SKM-1 (cell line): ENCODE data around the gene PTPA.
A peak's percentile ranks its signal among the peaks of the same experiment; 100 is the strongest.
"Not testable (repeated sequence)": the region's sequence is repeated elsewhere in the genome, so short reads cannot be mapped to it uniquely, and the experiment has no call there.

ENCODE experiments used
- DNase-seq: peaks from one replicate; lab custom pipeline; 2025; ENCODE audit not compliant: unreplicated experiment; lab: John Stamatoyannopoulos, UW

Gene PTPA

DNA sequence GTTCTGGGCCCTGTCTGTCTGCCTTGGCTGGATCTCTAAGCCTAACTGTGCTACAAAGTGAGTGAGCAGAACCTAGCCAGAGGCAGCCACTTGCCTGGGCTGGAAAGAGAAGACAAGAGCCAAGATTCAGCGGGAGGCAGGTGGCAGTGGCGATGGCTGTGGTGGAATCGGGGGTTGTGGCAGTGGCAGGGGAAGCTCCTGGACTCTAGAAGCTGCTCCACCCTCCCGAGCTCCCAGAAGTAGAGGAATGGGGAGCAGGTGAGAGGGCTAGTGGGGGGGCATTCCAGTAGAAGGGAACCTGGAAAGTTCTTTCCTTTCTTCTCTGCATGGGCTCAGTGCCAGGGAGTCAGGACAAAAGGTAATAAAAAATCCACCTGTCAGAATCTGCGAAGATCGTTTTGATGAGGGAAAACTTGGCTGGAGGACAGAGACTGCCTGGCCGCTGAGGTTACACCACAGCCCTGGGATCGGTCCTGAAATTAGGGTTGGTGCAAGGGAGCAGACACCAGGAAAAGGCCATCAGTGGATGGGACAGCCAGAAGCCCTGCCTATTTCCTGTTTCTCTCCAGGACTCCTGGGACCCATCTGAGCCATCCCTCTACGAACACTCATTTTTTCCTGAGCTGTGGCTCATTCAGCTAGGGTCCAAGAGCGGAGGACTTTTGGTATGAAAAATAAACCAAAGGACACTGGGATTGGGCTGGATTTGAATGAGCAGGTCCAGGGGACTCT is 2.2 kb upstream of the PTPA start:
- no peak for DNase-seq

DNA sequence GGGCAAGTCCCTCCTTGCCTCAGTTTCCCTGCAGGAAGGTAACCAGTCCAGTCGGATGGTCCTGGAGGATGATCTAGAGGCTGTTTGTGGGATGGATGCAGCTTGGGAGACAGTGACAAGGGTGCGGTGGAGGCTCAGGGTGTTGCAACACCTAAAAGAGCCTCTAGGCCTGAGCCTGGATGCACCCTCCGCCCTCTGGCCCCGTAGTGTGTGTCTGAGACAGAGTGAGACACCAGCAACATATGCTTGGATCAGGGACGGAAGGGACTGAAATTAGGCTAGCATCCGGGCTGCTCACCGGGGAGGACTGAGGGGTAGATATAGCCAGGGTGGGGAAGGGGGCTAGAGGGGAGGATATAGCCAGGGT is 1.7 kb upstream of the PTPA start:
- peak; percentile 72 for DNase-seq

DNA sequence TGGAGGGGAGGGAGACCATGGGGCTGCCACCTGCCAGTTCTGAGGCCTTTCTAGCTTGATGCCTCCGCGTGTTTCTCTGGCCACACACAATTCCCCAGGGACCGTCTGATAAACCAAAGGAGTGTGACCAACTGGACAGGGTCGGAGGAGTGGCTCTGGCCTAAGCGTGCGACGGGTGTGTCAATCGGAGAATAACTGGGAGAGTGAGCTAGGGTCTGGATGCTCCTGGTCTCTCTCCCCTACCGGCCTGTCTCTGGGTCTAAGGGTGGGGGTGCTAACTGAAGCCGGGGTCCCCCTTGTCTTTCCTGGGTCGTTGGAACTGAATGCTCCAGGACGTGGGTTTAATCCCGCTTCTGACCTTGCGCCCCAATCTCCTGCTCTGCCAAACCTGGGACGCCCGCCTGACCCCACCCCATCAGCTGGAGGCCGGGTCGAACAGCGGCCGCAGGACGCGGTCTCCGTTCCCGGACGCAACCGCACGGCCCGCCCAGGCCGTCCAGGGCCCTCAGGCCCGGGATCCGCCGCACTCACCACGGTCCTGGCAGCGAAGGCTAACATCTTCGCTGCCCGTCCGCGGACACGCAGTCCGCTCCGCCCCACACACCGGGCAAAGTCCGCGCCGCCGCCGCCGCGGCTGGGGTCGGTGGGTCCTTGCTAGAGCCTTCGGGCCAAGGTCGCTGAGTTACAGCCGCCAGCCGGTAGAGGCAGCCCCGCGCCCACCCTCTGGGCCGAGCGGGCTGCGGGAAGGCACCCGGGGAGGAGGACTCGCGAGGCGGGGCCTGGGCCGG is 1.1 kb upstream of the PTPA start:
- no peak for DNase-seq

DNA sequence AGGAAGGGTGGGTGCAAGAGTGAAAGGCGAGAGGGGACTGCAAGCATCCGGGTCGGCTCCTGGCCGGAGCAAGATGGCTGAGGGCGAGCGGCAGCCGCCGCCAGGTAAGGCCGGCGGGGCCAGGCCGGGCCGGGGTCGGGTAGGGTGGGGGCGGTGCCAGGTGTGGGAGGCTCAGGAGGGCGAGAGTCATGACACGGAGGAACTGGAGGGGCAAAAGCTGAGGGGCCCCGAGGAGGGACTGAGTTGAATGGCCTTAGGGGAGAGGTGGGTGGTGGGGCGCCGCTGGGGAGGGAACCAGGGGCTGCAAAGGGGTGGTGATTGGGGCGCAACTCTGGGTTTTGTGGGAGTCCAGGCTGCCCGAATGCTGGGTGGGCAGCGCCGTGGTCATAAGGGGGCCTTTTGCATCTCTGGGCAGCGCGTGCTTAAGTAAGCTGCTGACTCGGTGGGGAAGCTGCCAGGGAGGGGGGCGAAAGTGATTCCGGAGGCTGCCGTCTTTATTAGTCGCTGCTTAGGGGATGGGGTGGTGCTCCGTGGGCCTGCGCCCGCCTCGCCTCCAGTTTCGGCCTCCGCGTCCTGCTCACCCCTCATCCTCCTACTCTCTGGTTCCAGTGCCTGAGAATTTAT is 425 bp downstream of the PTPA start:
- peak; percentile 47 for DNase-seq

DNA sequence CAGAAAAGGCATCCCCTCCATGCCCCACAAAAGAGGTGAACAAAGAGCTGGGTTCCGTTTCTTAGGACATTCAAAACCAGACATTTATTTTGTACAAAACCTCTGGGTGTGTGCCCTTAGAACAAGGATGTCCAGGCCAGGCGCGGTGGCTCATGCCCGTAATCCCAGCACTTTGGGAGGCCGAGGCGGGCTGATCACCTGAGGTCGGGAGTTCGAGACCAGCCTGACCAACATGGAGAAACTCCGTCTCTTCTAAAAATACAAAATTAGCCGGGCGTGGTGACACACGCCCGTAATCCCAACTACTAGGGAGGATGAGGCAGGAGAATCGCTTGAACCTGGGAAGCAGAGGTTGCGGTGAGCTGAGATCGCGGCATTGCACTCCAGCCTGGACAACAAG is 1.3 kb downstream of the PTPA start:
- DNase-seq = not testable (repeated sequence)

DNA sequence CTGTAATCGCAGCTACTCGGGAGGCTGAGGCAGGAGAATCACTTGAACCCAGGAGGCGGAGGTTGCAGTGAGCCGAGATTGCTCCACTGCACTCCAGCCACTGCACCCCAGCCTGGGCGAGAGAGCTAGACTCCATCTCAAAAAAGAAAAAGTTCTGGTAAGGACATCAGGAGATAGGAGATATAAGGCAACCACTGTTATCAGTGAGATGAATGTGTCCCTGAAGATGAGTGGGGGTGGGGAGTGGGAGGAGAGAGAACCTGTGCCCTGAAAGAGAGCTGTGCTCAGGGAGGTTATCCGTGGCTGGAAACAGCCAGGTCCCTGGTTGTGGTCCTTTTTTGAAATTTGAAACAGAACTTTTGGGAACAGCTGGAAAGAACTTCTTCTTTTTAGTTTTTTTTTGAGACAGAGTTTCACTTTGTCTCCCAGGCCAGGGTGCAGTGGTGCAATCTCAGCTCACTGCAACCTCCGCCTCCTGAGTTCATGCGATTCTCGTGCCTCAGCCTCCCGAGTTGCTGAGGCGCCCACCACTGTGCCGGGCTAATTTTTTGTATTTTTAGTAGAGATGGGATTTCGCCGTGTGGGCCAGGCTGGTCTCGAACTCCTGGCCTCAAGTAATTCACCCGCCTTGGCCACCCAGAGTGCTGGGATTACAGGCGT is 2.6 kb downstream of the PTPA start:
- DNase-seq = no peak

DNA sequence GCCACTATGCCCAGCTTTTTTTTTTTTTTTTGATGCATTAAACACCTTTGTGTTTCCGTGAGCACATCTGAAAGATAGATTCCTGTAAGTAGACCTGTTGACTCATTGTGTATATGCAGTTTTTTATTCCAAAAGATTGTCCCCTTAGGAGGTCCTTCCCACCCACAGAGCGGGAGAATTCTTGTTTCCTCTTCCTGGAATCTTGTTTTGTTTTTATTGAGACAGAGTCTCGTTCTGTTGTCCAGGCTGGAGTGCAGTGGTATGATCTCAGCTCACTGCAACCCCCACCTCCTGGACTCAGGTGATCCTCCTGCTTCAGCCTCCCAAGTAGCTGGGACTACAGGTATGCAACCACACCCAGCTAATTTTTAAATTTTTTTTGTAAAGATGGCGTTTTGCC is 7.6 kb downstream of the PTPA start:
- no peak for DNase-seq

DNA sequence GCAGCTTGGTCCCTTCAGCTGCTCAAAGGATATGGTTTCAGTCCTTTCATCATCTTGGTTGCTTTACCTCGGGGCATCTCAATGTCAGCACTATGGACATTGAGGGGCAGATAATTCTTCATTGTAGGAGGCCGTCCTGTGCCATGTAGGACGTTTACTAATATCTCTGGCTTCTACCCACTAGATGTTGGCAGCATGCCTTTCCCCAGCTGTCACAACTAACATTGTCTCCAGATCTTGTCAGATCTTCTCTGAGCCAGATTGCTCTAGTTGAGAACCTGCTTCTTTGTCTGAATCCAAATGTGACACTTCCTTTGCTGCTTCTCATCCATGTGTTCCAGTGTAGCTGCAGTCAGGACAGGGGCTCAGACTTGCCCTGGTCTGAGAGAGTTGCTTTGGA is 10.3 kb downstream of the PTPA start:
- no peak for DNase-seq

DNA sequence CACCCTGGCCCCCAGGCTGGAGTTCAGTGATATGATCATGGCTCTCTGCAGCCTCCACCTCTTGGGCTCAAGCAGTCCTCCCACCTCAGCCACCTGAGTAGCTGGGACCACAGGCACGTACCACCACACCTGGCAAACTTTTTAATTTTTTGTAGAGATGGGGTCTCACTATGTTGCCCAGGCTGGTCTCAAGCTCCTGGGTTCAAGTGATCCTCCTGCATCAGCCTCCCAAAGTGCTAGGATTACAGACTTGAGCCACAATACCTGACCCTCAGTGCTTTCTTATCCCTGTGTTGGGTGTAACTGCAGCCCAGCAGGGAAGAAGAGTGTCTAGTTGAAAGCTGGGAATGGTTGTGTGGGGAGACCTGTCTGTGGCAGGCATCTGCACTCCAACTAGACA is 10.9 kb downstream of the PTPA start:
- DNase-seq = no peak

DNA sequence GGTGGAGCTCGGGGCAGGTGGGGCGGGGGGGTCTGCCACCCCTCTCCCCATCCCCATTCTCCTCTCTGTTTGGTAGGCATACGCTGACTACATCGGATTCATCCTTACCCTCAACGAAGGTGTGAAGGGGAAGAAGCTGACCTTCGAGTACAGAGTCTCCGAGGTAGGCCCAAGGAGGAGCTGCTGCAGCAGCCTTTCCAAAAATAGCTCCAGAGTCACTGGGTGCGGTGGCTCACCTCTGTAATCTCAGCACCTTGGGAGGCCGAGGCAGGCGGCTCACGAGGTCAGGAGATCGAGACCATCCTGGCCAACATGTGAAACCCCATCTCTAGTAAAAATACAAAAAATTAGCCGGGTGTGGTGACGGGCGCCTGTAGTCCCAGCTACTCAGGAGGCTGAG is 11.8 kb downstream of the PTPA start:
- not testable (repeated sequence) for DNase-seq

DNA sequence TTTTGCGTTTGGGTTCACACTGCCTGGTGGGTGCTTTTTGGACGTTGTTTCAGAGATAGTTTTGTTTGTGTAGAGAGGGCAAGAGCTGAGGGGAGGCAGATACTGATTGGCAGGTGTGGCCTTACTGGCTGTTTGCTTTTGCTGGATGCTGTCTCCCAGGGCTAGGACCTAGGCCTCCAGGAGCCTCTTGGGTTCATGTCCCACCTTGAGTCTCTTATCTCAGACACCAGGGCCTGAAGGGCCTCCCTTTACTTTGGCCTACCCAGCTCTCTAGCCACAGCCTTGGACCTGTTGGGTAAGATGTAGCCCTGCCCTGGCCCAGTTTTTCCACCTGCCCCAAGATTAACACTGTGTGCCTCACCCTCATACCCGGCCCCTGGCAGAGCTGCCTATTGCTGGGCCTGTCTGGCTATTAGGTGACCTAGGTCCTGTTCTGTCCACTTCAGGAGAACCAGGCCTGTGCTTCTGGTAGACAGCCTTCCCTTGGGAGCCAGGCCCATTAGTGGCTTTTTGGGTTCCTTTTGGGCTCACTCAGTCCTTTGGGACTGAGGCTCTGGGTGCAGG is 13.4 kb downstream of the PTPA start:
- DNase-seq = no peak

DNA sequence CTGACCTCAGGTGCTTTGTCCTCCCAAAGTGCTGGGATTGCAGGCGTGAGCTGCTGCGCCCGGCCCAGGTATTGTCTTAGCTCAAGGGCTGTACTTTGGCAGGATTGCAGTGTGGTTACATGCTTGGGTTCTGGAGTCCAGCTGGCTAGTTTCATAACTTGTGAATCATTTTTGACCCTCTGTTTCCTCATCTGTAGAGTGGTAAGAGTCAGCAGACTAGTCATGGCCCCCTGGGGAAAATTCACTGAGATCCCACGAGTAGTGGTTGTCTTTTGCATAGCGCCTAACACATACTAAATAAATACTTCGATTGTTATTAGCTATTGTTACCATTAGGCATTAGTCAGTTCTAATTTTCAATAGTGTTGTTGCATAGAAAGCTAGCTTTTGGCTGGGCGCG is 14.3 kb downstream of the PTPA start:
- DNase-seq = no peak

DNA sequence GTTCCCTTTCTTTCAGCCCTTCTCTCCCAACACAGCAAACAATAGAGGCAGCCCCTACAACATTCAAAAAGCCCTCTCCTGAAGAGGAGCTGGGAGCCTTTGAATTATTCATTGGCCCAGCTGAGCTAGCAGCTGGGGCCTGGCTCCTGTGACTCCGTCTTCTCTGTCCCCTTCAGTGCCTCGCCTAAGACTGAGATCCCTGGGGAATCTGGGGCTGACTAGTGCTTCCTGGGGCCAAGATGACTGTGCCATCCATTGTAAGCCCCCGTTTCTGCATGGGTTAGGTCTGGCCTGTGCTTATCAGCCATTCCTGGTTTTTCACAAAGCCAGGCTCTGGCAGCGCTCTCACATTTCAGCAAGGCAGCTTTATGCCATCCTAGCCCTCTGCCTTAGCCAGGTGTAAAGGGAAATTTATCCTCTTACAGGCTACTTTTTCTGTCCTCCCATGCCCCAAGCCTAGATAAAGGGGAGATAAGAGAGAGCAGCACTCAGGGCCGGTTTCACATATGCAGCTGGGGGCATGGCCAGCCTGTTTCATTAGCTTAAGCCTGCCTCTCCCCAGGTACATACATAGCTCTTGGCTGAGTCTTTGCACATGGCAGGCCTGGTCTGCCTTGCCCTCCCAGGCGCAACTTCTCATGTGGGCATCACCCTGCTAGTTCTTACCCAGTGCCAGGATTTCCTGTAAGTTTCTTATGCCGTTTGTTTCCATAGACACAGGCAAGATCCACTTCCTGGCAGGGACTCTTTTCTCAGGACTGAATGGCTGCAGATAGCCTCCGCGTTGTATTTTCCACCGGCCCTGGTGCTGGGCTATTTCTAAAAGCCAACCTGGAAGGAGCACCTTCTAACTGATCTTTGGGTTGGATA is 15.8 kb downstream of the PTPA start:
- DNase-seq = no peak

DNA sequence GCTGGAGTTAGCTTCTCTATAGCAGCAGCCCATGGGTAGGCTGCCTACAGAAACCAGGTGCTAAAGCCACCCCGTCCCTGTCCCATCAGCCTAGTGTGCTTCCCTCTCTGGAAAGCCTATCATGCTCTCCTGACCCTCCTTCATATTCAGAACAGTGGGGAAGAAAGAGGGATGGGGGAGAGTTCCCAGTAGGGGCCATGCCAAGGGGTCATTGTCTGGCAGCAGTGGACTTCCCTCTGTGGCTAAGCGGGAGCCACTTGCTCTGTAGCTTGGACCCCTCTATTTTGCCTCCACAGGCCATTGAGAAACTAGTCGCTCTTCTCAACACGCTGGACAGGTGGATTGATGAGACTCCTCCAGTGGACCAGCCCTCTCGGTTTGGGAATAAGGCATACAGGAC is 17.5 kb downstream of the PTPA start:
- no peak for DNase-seq

DNA sequence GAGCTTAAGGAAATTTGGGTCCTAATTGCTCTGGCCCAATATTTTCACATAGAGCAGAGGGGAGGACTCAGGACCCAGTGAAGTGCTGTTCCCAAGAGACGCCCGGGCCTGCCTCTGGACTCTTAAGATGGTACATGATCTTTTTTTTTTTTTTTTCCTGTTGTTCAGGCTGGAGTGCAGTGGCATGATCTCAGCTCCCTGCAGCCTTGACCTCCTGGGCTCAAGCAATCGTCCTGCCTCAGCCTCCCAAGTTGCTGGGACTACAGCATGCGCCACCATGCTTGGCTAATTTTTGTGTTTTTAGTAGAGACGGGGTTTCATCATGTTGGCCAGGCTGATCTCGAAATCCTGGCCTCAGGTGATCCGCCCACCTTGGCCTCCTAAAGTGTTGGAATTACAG is 19.1 kb downstream of the PTPA start:
- not testable (repeated sequence) for DNase-seq

DNA sequence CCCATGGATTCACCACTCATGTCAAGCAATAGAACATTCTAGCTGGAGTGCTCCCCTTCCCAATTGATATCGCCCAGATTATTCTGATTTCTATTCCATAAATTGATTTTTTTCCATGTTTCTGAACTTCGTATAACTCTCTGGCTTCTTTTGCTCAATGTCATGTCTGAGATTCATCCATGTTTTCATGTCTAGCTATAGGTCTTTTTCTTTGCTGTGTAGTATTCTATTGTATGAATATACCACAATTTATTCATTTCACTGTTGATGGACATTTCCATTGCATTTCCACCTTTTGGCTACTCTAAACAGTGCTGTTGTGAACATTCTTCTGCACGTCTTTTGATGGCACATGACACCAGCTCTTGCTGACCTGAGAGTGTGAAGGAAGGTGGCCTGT is 19.6 kb downstream of the PTPA start:
- no peak for DNase-seq

DNA sequence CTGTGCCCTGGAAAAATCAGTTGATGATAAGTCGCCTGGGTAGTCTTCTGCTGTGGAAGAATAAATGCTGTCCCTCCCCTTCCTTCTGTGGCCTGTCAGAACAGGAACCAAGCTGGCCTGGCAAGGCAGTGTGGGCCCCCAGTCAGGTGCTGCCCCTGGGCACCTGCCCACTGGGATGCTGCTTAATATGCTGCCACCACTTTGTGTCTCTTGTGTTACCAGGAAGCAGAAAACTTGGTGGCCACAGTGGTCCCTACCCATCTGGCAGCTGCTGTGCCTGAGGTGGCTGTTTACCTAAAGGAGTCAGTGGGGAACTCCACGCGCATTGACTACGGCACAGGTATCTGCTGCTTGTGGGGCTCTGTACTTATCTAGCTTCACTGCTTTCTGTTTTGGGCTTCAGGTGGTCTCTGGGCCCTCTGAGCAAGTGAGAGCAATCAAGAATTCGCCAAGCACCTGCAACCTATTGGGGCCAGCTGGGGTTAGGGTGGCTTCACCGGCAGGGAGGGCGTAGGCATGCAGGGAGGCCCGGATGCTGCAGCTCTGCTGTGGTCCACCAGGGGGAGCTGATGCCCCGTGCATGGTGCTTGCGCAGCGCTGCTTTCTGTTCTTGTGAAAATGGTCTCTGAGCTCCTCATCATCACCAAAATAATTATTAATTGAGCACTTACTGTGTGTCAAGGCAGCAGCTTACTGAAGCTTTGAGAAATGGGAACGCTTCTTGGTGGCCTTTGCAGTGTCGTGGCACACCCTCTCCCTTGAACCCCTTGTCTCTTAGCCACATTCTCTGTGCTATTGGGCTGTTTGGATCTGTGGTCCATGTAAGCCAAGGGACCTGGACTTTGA is 20.3 kb downstream of the PTPA start:
- DNase-seq = peak; percentile 52

DNA sequence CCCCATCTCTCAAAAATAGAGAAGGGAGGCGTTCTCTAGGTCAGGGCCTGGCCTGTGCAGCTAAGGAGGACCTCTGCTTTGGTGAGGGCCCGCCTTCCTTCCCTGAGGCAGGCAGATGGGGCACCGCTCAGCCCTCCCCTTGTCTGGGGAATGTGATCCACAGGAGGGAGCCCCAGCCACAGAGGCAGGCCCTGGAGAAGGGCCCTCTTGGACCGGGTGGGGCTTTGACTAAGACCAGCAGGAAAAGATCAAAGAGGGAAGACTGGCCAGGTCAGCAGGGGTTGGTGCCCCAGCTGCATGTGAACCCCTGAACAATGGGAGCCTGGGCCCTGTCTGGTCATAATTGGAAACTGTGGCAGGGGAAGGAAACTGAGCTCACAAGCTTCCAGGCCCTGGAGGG is 21.9 kb downstream of the PTPA start:
- no peak for DNase-seq

DNA sequence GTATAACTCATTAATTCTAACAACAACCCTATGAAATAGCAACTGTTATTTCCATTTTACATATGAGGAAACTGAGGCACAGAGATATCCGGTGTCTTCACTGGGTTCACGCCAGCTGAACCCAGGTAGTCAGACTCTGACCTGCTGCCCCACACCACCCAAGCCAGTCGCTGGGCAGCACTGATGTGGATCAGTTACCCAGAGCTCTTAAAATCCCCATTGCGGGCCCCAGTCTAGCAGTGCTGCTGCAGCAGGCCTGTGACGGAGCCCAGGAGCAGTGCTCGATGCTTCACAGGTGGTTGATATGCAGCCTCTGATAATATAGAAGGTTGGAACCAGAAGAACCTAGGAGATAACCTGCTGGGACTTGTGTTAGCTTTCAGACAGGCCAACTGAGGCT is 24.3 kb downstream of the PTPA start:
- DNase-seq = no peak
